HG03060 (cell line): ENCODE results near the gene CHRNA3.
"Not testable (repeated sequence)": the region's sequence is repeated elsewhere in the genome, so short reads cannot be mapped to it uniquely, and the experiment has no call there.

Experiments used
- ATAC-seq: cut with Tn5 transposase; IDR thresholded peaks from one replicate; pipeline ENCODE4 v1.9.1; 2021; ENCODE audit warnings: low read depth, moderate number of reproducible peaks; ENCODE audit not compliant: unreplicated experiment

The CHRNA3 gene

GRCh38 chr15:78619022-78619950, 1.5 kb downstream of the CHRNA3 start:
- no peak for ATAC-seq

GRCh38 chr15:78618490-78618934, 2.3 kb downstream of the CHRNA3 start:
- ATAC-seq, result no peak

- ATAC-seq, result no peak
Measured at GRCh38 chr15:78618064-78618463, 2.7 kb downstream of the CHRNA3 start.

GRCh38 chr15:78617516-78617915, 3.3 kb downstream of the CHRNA3 start:
- ATAC-seq, result no peak

- ATAC-seq, result no peak
Measured at GRCh38 chr15:78617076-78617475, 3.7 kb downstream of the CHRNA3 start.

- no peak for ATAC-seq
Measured at GRCh38 chr15:78616506-78616905, 4.3 kb downstream of the CHRNA3 start.

GRCh38 chr15:78615151-78615589, 5.6 kb downstream of the CHRNA3 start:
- no peak for ATAC-seq

GRCh38 chr15:78614021-78614420, 6.8 kb downstream of the CHRNA3 start:
- ATAC-seq, result no peak

GRCh38 chr15:78609551-78609950, 11.2 kb downstream of the CHRNA3 start:
- ATAC-seq, result not testable (repeated sequence)

GRCh38 chr15:78605680-78606079, 15.1 kb downstream of the CHRNA3 start:
- no peak for ATAC-seq

- no peak for ATAC-seq
Measured at GRCh38 chr15:78605201-78605600, 15.6 kb downstream of the CHRNA3 start.

GRCh38 chr15:78604420-78604819, 16.4 kb downstream of the CHRNA3 start:
- ATAC-seq, result no peak

GRCh38 chr15:78603467-78603866, 17.3 kb downstream of the CHRNA3 start:
- no peak for ATAC-seq

GRCh38 chr15:78599189-78599588, 21.6 kb downstream of the CHRNA3 start:
- ATAC-seq, result no peak

GRCh38 chr15:78598348-78598747, 22.4 kb downstream of the CHRNA3 start:
- no peak for ATAC-seq

GRCh38 chr15:78597583-78597982, 23.2 kb downstream of the CHRNA3 start:
- no peak for ATAC-seq

- no peak for ATAC-seq
Measured at GRCh38 chr15:78574944-78575343, 45.9 kb downstream of the CHRNA3 start.

- ATAC-seq, result no peak
Measured at GRCh38 chr15:78573416-78573815, 47.4 kb downstream of the CHRNA3 start.

- ATAC-seq, result no peak
Measured at GRCh38 chr15:78571382-78571781, 49.4 kb downstream of the CHRNA3 start.

GRCh38 chr15:78570710-78571109, 50.1 kb downstream of the CHRNA3 start:
- no peak for ATAC-seq

GRCh38 chr15:78567531-78567930, 53.3 kb downstream of the CHRNA3 start:
- ATAC-seq, result no peak
